Fibroblast of lung (primary cell): ENCODE data around the gene PARK7.

Experiments used
- CTCF ChIP-seq, 2 donors: IDR thresholded peaks in 1 of 2; conservative IDR thresholded peaks in 1 of 2; 1 replicate in 1 of 2; 2 replicates in 1 of 2; pipeline ENCODE4 v1.5.1; 2011 to 2012; ENCODE audit warnings: low read length in 2 of 2, control low read depth in 1 of 2, inconsistent platforms in 1 of 2, low read depth in 1 of 2, mild to moderate bottlenecking in 1 of 2
- EZH2 ChIP-seq: IDR thresholded peaks from 2 replicates; pipeline ENCODE4 v1.5.1; 2012; ENCODE audit warnings: low read length, control low read depth, mild to moderate bottlenecking; ENCODE audit errors: missing control alignments

GRCh38 chr1:8023287-8023994 is 61.9 kb downstream of the PARK7 start:
- no peak for TF ChIP-seq CTCF (conservative IDR thresholded peaks at IDR 0.05 in 1 of 2, IDR thresholded peaks at IDR 0.05 in 1 of 2; ENCODE audit: low read depth in 1 of 2, low read length in 2 of 2)
- TF ChIP-seq EZH2, result no peak
